Prostate gland (tissue), 2 donors: Measurements from ENCODE around the gene ASTL.

Source experiments
- CTCF ChIP-seq, 4 experiments: fragments of 200-600 bp in 2 of 4; fragments of 450-650 bp in 2 of 4; sonication (generic) in 2 of 4; IDR thresholded peaks; 1 replicate in 3 of 4; 2 replicates in 1 of 4; pipeline ENCODE4 v1.5.1; 2016 to 2019; ENCODE audit warnings: antibody characterized with exemption in 4 of 4, mild to moderate bottlenecking in 2 of 4, moderate library complexity in 2 of 4
- POLR2A ChIP-seq: fragments of 450-650 bp; IDR thresholded peaks from one replicate; pipeline ENCODE4 v1.6.1; 2016; ENCODE audit warnings: antibody characterized with exemption, mild to moderate bottlenecking
- POLR2AphosphoS5 ChIP-seq: sonication (generic); formaldehyde crosslinking; IDR thresholded peaks from one replicate; pipeline ENCODE4 v1.6.1; 2017; ENCODE audit warnings: antibody characterized with exemption

- no peak for TF ChIP-seq CTCF (IDR thresholded peaks at IDR 0.05)
- TF ChIP-seq POLR2AphosphoS5, result no peak
- TF ChIP-seq POLR2A, result no peak
Observed at GRCh38 chr2:96114903-96115581, 23.3 kb downstream of the ASTL start.
